H1 (cell line): ENCODE results near the gene COX6A1. TPM values are rescaled to one million over a fixed set of nuclear protein-coding genes. Genes with fewer than 3 reads are reported as not detected.
"Not testable (repeated sequence)": the region's sequence is repeated elsewhere in the genome, so short reads cannot be mapped to it uniquely, and the experiment has no call there.

Source experiments
- CTCF ChIA-PET: fragments of 300-600 bp; sonication (Branson Sonifier 250); formaldehyde crosslinking; loops from one replicate; lab custom pipeline; 2021; ENCODE audit not compliant: partially characterized antibody; lab: Charles Lee
- POLR2A ChIA-PET: fragments of 300-600 bp; sonication (Branson Sonifier 250); formaldehyde crosslinking; loops from one replicate; lab custom pipeline; 2021; ENCODE audit warnings: inconsistent platforms; ENCODE audit not compliant: partially characterized antibody; lab: Charles Lee
- DNase-seq, 2 experiments: peaks; one replicate each; pipeline versions ENCODE4 v3.0.0 to v3.0.0-alpha.2; 2010 to 2022; ENCODE audit warnings: low spot score in 2 of 2, low read depth in 1 of 2, mixed read lengths in 1 of 2
- FAIRE-seq: peaks from 2 replicates; lab custom pipeline; 2011; peaks lifted over from hg19 to GRCh38; lab: Jason Lieb, UNC
- H2AFZ ChIP-seq: 2 replicates; pipeline ENCODE4 v1.8.1; 2012; ENCODE audit warnings: low read length, inconsistent platforms
- H2AK5ac ChIP-seq: 2 replicates; pipeline ENCODE4 v1.6.1; 2013; ENCODE audit warnings: low read depth, low read length
- H2BK120ac ChIP-seq: replicated peaks from 2 replicates; pipeline ENCODE3; 2013; ENCODE audit warnings: low read depth, low read length, inconsistent platforms
- H2BK12ac ChIP-seq: 2 replicates; pipeline ENCODE4 v1.6.1; 2013; ENCODE audit warnings: low read depth, low read length
- H2BK15ac ChIP-seq: 2 replicates; pipeline ENCODE4 v1.6.1; 2013; ENCODE audit warnings: low read length
- H2BK20ac ChIP-seq: 2 replicates; pipeline ENCODE4 v1.6.1; 2013; ENCODE audit warnings: low read length
- H2BK5ac ChIP-seq: 2 replicates; pipeline ENCODE4 v1.6.1; 2013; ENCODE audit warnings: low read depth, low read length
- H3K14ac ChIP-seq: 2 replicates; pipeline ENCODE4 v1.6.1; 2013; ENCODE audit warnings: inconsistent platforms; ENCODE audit not compliant: insufficient read length
- H3K18ac ChIP-seq: 2 replicates; pipeline ENCODE4 v1.6.1; 2013; ENCODE audit warnings: low read length; ENCODE audit errors: extremely low read depth
- H3K23ac ChIP-seq: 2 replicates; pipeline ENCODE4 v1.6.1; 2013; ENCODE audit warnings: inconsistent platforms; ENCODE audit not compliant: insufficient read length
- H3K23me2 ChIP-seq: 2 replicates; pipeline ENCODE4 v1.6.1; 2013; ENCODE audit warnings: low read depth, low read length
- H3K27ac ChIP-seq: 2 replicates; pipeline ENCODE4 v1.6.1; 2011; ENCODE audit warnings: low read depth, low read length, inconsistent platforms
- H3K27me3 ChIP-seq, 4 experiments: replicated peaks in 1 of 4; 1 replicate in 1 of 4; 2 replicates in 3 of 4; pipeline versions ENCODE4 v1.6.1 to v1.8.1; 2011 to 2013; ENCODE audit warnings: low read length in 3 of 4, mild to moderate bottlenecking in 3 of 4, inconsistent platforms in 2 of 4, mixed read lengths in 2 of 4, moderate library complexity in 1 of 4; ENCODE audit not compliant: control insufficient read depth in 3 of 4, insufficient read depth in 3 of 4; ENCODE audit errors: extremely low read depth in 1 of 4
- H3K36me3 ChIP-seq, 4 experiments: 2 replicates each; pipeline versions ENCODE4 v1.6.1 to v1.8.1; 2011 to 2013; ENCODE audit warnings: mild to moderate bottlenecking in 4 of 4, low read length in 3 of 4, moderate library complexity in 2 of 4, control low read depth in 1 of 4, inconsistent platforms in 1 of 4; ENCODE audit not compliant: insufficient read depth in 4 of 4, control insufficient read depth in 2 of 4
- H3K4ac ChIP-seq: replicated peaks from 2 replicates; pipeline ENCODE3; 2013; ENCODE audit warnings: low read length, low read depth, mixed read lengths, inconsistent platforms; ENCODE audit not compliant: insufficient read length
- H3K4me1 ChIP-seq, 4 experiments: replicated peaks in 1 of 4; 1 replicate in 1 of 4; 2 replicates in 3 of 4; pipeline versions ENCODE4 v1.6.1 to v1.8.1; 2011 to 2013; ENCODE audit warnings: low read length in 3 of 4, inconsistent platforms in 2 of 4, mixed read lengths in 1 of 4; ENCODE audit not compliant: insufficient read depth in 4 of 4, control insufficient read depth in 3 of 4
- H3K4me2 ChIP-seq, 2 experiments: 2 replicates each; pipeline versions ENCODE4 v1.6.1 to v1.8.1; 2011 to 2013; ENCODE audit warnings: low read depth in 2 of 2, low read length in 2 of 2, control low read depth in 1 of 2, inconsistent platforms in 1 of 2, mild to moderate bottlenecking in 1 of 2; ENCODE audit not compliant: insufficient read depth in 1 of 2
- H3K4me3 ChIP-seq, 4 experiments: fragments of 200-600, 300-600 bp in 1 of 4; sonication (generic), shearing (Covaris generic), sonication (Bioruptor Twin) in 1 of 4; 2 replicates each; pipeline versions ENCODE4 v1.5.1 to v1.8.1; 2011 to 2016; ENCODE audit warnings: low read length in 4 of 4, low read depth in 3 of 4, control low read depth in 2 of 4, inconsistent platforms in 2 of 4, mild to moderate bottlenecking in 2 of 4, mixed read lengths in 1 of 4, moderate library complexity in 1 of 4; ENCODE audit not compliant: insufficient read depth in 2 of 4; ENCODE audit errors: extremely low read depth in 1 of 4
- H3K56ac ChIP-seq: replicated peaks from 2 replicates; pipeline ENCODE3; 2013; ENCODE audit warnings: low read depth, mild to moderate bottlenecking, mixed read lengths, low read length, inconsistent platforms; ENCODE audit not compliant: insufficient read length
- H3K79me1 ChIP-seq: 2 replicates; pipeline ENCODE4 v1.6.1; 2013; ENCODE audit warnings: low read depth, low read length, control low read depth
- H3K79me2 ChIP-seq, 2 experiments: 2 replicates each; pipeline versions ENCODE4 v1.6.1 to v1.8.1; 2012 to 2013; ENCODE audit warnings: low read length in 2 of 2, mild to moderate bottlenecking in 2 of 2, inconsistent platforms in 1 of 2; ENCODE audit not compliant: insufficient read depth in 2 of 2, control insufficient read depth in 1 of 2
- H3K9ac ChIP-seq, 4 experiments: replicated peaks in 1 of 4; 1 replicate in 1 of 4; 2 replicates in 3 of 4; pipeline versions ENCODE4 v1.6.1 to v1.8.1; 2011 to 2013; ENCODE audit warnings: low read depth in 3 of 4, low read length in 3 of 4, control low read depth in 2 of 4, mild to moderate bottlenecking in 2 of 4, moderate library complexity in 2 of 4, inconsistent platforms in 1 of 4; ENCODE audit errors: extremely low read depth in 1 of 4
- H3K9me3 ChIP-seq, 2 experiments: 2 replicates each; pipeline versions ENCODE4 v1.6.1 to v1.8.1; 2012 to 2013; ENCODE audit warnings: mild to moderate bottlenecking in 2 of 2, moderate library complexity in 2 of 2, control low read depth in 1 of 2, inconsistent platforms in 1 of 2, low read depth in 1 of 2, low read length in 1 of 2, mixed read lengths in 1 of 2; ENCODE audit not compliant: insufficient read depth in 2 of 2
- H4K20me1 ChIP-seq, 2 experiments: replicated peaks in 1 of 2; 2 replicates each; pipeline versions ENCODE3 to v1.8.1; 2011 to 2013; ENCODE audit warnings: inconsistent platforms in 2 of 2, low read length in 2 of 2, mild to moderate bottlenecking in 1 of 2; ENCODE audit not compliant: insufficient read depth in 2 of 2, control insufficient read depth in 1 of 2
- H4K5ac ChIP-seq: 2 replicates; pipeline ENCODE4 v1.6.1; 2013; ENCODE audit warnings: low read length, low read depth, mixed read lengths, inconsistent platforms; ENCODE audit not compliant: insufficient read length
- H4K8ac ChIP-seq: 2 replicates; pipeline ENCODE4 v1.8.0; 2013; ENCODE audit warnings: mild to moderate bottlenecking, moderate library complexity, low read length, inconsistent platforms; ENCODE audit not compliant: insufficient read depth; ENCODE audit errors: extremely low read depth
- H4K91ac ChIP-seq: replicated peaks from 2 replicates; pipeline ENCODE3; 2013; ENCODE audit warnings: low read length, mixed read lengths, inconsistent platforms; ENCODE audit not compliant: insufficient read length
- WGBS, 2 experiments: shearing (Covaris generic) in 1 of 2; methylation state at CpG; one replicate each; pipeline versions ENCODE4 v1.1.6 to v1.1.7; 2013 to 2015; ENCODE audit warnings: low lambda C conversion rate in 2 of 2, mixed read lengths in 2 of 2, inconsistent platforms in 1 of 2, low coverage in 1 of 2, missing lambda C conversion rate in 1 of 2; ENCODE audit not compliant: insufficient replicate concordance in 2 of 2, insufficient coverage in 1 of 2, insufficient read length in 1 of 2; ENCODE audit errors: extremely low coverage in 1 of 2, missing lambda C conversion rate in 1 of 2; 5-methylcytosine and 5-hydroxymethylcytosine counted together
- polyA plus RNA-seq, 7 experiments: library from polyadenylated mRNA; depleted of rRNA in 3 of 7; stranded (reverse) in 5 of 7; unstranded in 2 of 7; fragments of >200 nt in 5 of 7; fragments of 200-250 nt in 2 of 7; gene quantifications; 1 replicate in 5 of 7; 2 replicates in 1 of 7; 4 replicates in 1 of 7; pipeline versions ENCODE4 v1.2.1 to v1.2.3, GENCODE V29; 2011 to 2013; ENCODE audit warnings: missing spikeins in 2 of 7, mixed read lengths in 2 of 7
- total RNA-seq: library from RNA; stranded (reverse); fragmentation: NEBNext Ultra II Directional; extraction: Animal tissue kit (Norgen Biotek cat#: 25700); gene quantifications from 2 replicates; pipeline ENCODE4 v1.2.1, GENCODE V29; 2021

Gene COX6A1
- total and polyA plus RNA-seq, 2 of the 8 experiments (the other 6 are each of a cell fraction or from before 2014, with no cell fraction given): 437 to 2,792 TPM

DNA sequence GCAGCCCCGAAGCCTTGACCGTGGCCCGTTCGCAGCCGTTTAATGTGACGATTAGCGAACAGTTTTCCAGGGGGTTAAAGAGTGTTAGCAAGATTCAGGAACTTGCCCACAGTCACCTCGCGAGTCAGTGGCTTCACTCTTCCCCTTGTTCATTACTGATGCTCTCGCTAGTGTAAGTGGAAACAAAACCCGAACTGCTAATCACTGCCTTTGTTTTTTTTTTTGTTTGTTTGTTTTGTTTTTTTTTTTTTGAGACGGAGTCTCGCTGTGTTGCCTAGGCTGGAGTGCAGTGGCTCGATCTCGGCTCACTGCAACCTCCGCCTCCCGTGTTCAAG lies 8.9 kb downstream of the COX6A1 start:
- Histone ChIP-seq H2BK5ac (peak overlapping the region; percentile 96), H4K5ac (peak overlapping the region; percentile 81), H2BK12ac (0 out of 2 replicates have a peak overlapping the region, but pooled peaks have one; percentile 60), H3K27ac (peak overlapping the region; percentile 94), H2AFZ (0 out of 2 replicates have a peak overlapping the region, but pooled peaks have one; percentile 6), H3K4me2 (peak overlapping the region; percentile 76 to 79), H3K79me2 (peaks cover 17 to 57% of the 10 kb centered on the region in 2 experiments), H3K36me3 (peaks cover 7 to 39% (median 17%) of the 10 kb centered on the region in 4 experiments), H3K4ac (peak overlapping the region; percentile 97), H3K56ac (peak overlapping the region; percentile 79), H4K91ac (peak overlapping the region; percentile 95), H4K8ac (peak overlapping the region; percentile 99), H3K18ac (peak overlapping the region; percentile 88; the same call in 1 of the 2 replicates), H3K4me3 (peak overlapping the region; percentile 84 to 98 (median 98)), H3K9ac (peak overlapping the region; percentile 90 to 96 (median 94))
- WGBS, 2 experiments: 13% methylated on average over 15 of the region's 17 CpGs; no CpG with 5 or more reads in 1 of the 2 experiments
- not testable (repeated sequence) for H4K20me1 ChIP-seq, FAIRE-seq, H2BK120ac ChIP-seq, H3K14ac ChIP-seq, H3K4me1 ChIP-seq, H3K23me2 ChIP-seq, H3K27me3 ChIP-seq, H3K9me3 ChIP-seq, H2BK15ac ChIP-seq, DNase-seq, H2BK20ac ChIP-seq, H2AK5ac ChIP-seq, H3K79me1 ChIP-seq, H3K23ac ChIP-seq
- POLR2A ChIA-PET: interaction anchor here (0.6 to 19.6 kb wide), 18 partner anchors 9 to 155 kb away, joined by 3 to 365 read pairs (median 4); partner anchors contain the start of genes COQ5, COX6A1, DYNLL1 and POP5
- CTCF ChIA-PET: interaction anchor here (1.1 to 2.7 kb wide), 7 partner anchors 10 to 219 kb away, joined by 3 to 20 read pairs (median 6); partner anchors contain the start of gene SRSF9
